GM12892 (cell line): ENCODE results near the gene ST7.

Source experiments
- POLR2A ChIP-seq: IDR thresholded peaks from 2 replicates; pipeline ENCODE4 v1.6.1; 2011; ENCODE audit warnings: low read depth, low read length, control low read depth
- POLR2AphosphoS5 ChIP-seq: IDR thresholded peaks from 2 replicates; pipeline ENCODE4 v1.6.1; 2011; ENCODE audit warnings: low read depth, low read length, control low read depth
- TAF1 ChIP-seq: IDR thresholded peaks from 2 replicates; pipeline ENCODE4 v1.6.1; 2011; ENCODE audit warnings: low read depth, mild to moderate bottlenecking, control low read depth, low read length, borderline replicate concordance

- no peak for TF ChIP-seq POLR2A
- TF ChIP-seq POLR2AphosphoS5 = no peak
- no peak for TF ChIP-seq TAF1
Measured at GRCh38 chr7:117225536-117225935, 272.2 kb downstream of the ST7 start.
